IPS-11a (cell line): ENCODE measurements around the gene KCP.

ENCODE experiments used
- H3K4me3 ChIP-seq: one replicate; pipeline ENCODE4 v1.5.1; 2013; ENCODE audit warnings: low read depth, low read length, control low read depth

Gene KCP

GRCh38 chr7:128860158-128861073 is 50.1 kb downstream of the KCP start:
- H3K4me3 ChIP-seq, result no peak overlapping the region

- H3K4me3 ChIP-seq, result no peak overlapping the region
These were observed 51.0 kb downstream of the KCP start for GRCh38 chr7:128859232-128860157.

- H3K4me3 ChIP-seq, result no peak overlapping the region
These were observed 51.9 kb downstream of the KCP start for GRCh38 chr7:128858380-128859231.

GRCh38 chr7:128856001-128856718 is 54.3 kb downstream of the KCP start:
- H3K4me3 ChIP-seq, result no peak overlapping the region

- no peak overlapping the region for H3K4me3 ChIP-seq
These were observed 55.0 kb downstream of the KCP start for GRCh38 chr7:128855559-128855958.

- H3K4me3 ChIP-seq, result no peak overlapping the region
These were observed 56.1 kb downstream of the KCP start for GRCh38 chr7:128854396-128854795.

- no peak overlapping the region for H3K4me3 ChIP-seq
These were observed 56.7 kb downstream of the KCP start for GRCh38 chr7:128853799-128854198.

- H3K4me3 ChIP-seq, result no peak overlapping the region
These were observed 57.8 kb downstream of the KCP start for GRCh38 chr7:128852537-128853254.

- H3K4me3 ChIP-seq, result no peak overlapping the region
These were observed 60.6 kb downstream of the KCP start for GRCh38 chr7:128849804-128850490.

- no peak overlapping the region for H3K4me3 ChIP-seq
These were observed 61.4 kb downstream of the KCP start for GRCh38 chr7:128849156-128849515.

- H3K4me3 ChIP-seq, result no peak overlapping the region
These were observed 62.0 kb downstream of the KCP start for GRCh38 chr7:128848289-128849155.

GRCh38 chr7:128847721-128848211 is 62.7 kb downstream of the KCP start:
- no peak overlapping the region for H3K4me3 ChIP-seq

- no peak overlapping the region for H3K4me3 ChIP-seq
These were observed 63.6 kb downstream of the KCP start for GRCh38 chr7:128846781-128847444.

- no peak overlapping the region for H3K4me3 ChIP-seq
These were observed 64.5 kb downstream of the KCP start for GRCh38 chr7:128845987-128846386.

GRCh38 chr7:128845475-128845874 is 65.0 kb downstream of the KCP start:
- H3K4me3 ChIP-seq, result no peak overlapping the region

GRCh38 chr7:128844777-128845311 is 65.7 kb downstream of the KCP start:
- no peak overlapping the region for H3K4me3 ChIP-seq
